Measurements from ENCODE around the gene PRX.
"Not testable (repeated sequence)": the region's sequence is repeated elsewhere in the genome, so short reads cannot be mapped to it uniquely, and the experiment has no call there.

PRX gene

DNA sequence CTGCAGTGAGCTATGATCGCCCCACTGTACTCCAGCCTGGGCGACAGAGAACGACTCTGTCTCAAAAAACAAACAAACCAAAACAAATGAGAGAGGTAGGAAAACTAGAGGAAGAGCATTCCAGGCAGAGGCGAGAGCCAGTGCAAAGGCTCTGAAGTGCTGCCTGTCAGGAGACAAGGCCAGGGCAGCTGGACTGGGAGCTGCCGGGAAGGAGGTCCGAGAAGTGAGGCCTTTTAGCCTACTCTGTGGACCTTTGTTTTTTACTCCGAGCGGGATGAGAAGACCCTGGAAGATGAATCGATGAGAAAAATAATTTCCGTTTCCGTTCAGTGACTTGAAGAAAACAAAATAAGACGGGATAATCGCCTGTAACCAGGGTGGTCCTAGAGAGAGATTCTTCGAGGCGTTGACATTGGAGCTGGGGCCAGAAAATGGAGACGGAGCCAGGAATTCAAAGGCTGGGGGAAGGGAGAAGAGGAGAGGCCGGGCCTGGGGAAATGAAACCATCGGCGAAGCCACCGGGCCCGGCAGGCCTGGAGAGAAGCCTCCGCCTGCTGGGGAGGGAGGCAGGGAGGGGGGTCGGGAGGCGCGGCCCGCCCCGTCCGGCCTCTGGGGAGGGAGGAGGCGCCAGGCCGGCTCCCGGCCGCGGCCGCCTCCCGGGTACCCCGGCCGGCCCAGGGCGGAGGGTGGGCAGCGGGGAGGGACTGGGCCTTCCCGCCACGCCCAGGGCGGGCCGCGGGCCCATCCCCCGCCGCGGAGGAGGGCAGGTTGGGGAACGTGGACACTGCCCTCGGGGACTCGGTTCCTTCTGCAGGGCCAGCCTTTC, 20.4 kb upstream of the PRX start:
- peaks cover 3% of the 10 kb centered on the region for H3K79me1 ChIP-seq (ENCODE audit: low read depth, low read length)
- H2BK12ac ChIP-seq (ENCODE audit: low read length) = no peak overlapping the region
- H2BK120ac ChIP-seq (ENCODE audit: low read depth, low read length) = no peak overlapping the region
- no peak overlapping the region for H3K14ac ChIP-seq (ENCODE audit: low read length)
- no peak overlapping the region for H2BK15ac ChIP-seq (ENCODE audit: low read length)
- H3K36me3 ChIP-seq (replicated peaks in 1 of 2; ENCODE audit: control insufficient read depth in 2 of 2, insufficient read depth in 2 of 2, low read length in 2 of 2) = no peaks in the 10 kb centered on the region
- H4K8ac ChIP-seq (ENCODE audit: low read depth, low read length) = no peak overlapping the region
- WGBS, 2 donors (ENCODE audit: extremely low coverage in 2 of 2, insufficient read length in 2 of 2, insufficient replicate concordance in 1 of 2) = no CpG with 5 or more reads among the region's 50 CpGs
- H3K23ac ChIP-seq (ENCODE audit: low read depth, low read length, poor library complexity) = peak overlapping the region; percentile 73
- peak overlapping the region; percentile 58 for H2AK5ac ChIP-seq (ENCODE audit: low read depth, low read length)
- peak overlapping the region; percentile 93 for H3K18ac ChIP-seq (ENCODE audit: low read length)
- H4K91ac ChIP-seq (ENCODE audit: low read depth, low read length, poor library complexity) = no peak overlapping the region
- peak overlapping the region; percentile 56 for H3K4me2 ChIP-seq (ENCODE audit: insufficient read depth, low read length, poor library complexity, severe bottlenecking)
- no peak overlapping the region for H3K9ac ChIP-seq (ENCODE audit: low read depth, low read length, poor library complexity)
- no peaks in the 10 kb centered on the region for H3K9me3 ChIP-seq (replicated peaks in 1 of 2; ENCODE audit: control insufficient read depth in 2 of 2, insufficient read depth in 1 of 2, low read depth in 1 of 2, low read length in 2 of 2)
- peak overlapping the region; percentile 75 for H2AFZ ChIP-seq (ENCODE audit: low read length)
- H3K27ac ChIP-seq (replicated peaks; ENCODE audit: low read length) = peak overlapping the region; percentile 73
- H2BK5ac ChIP-seq (ENCODE audit: low read length) = peak overlapping the region; percentile 53
- peaks cover 4 to 7% of the 10 kb centered on the region in 2 donors for H3K4me1 ChIP-seq (ENCODE audit: control insufficient read depth in 2 of 2, insufficient read depth in 1 of 2, low read depth in 1 of 2, low read length in 2 of 2)
- peak overlapping the region; percentile 5 to 52 for H3K4me3 ChIP-seq (ENCODE audit: low read length in 2 of 2)
- H3K4ac ChIP-seq (ENCODE audit: low read length) = no peak overlapping the region
- DNase-seq (ENCODE audit: low spot score) = peak; percentile 76
- H3K27me3 ChIP-seq (ENCODE audit: control insufficient read depth in 3 of 3, insufficient read depth in 3 of 3, low read depth in 1 of 3, low read length in 3 of 3) = no peaks in the 10 kb centered on the region

- not testable (repeated sequence) for H3K23ac ChIP-seq (ENCODE audit: low read depth, low read length, poor library complexity); H3K9me3 ChIP-seq (replicated peaks in 1 of 2; ENCODE audit: control insufficient read depth in 2 of 2, insufficient read depth in 1 of 2, low read depth in 1 of 2, low read length in 2 of 2); H3K18ac ChIP-seq (ENCODE audit: low read length); H3K14ac ChIP-seq (ENCODE audit: low read length); H2AFZ ChIP-seq (ENCODE audit: low read length); H2AK5ac ChIP-seq (ENCODE audit: low read depth, low read length); H3K79me1 ChIP-seq (ENCODE audit: low read depth, low read length); H4K8ac ChIP-seq (ENCODE audit: low read depth, low read length); H2BK12ac ChIP-seq (ENCODE audit: low read length); H2BK15ac ChIP-seq (ENCODE audit: low read length); DNase-seq (ENCODE audit: low spot score); H3K27me3 ChIP-seq (ENCODE audit: control insufficient read depth in 3 of 3, insufficient read depth in 3 of 3, low read depth in 1 of 3, low read length in 3 of 3); H3K4ac ChIP-seq (ENCODE audit: low read length); H3K36me3 ChIP-seq (replicated peaks in 1 of 2; ENCODE audit: control insufficient read depth in 2 of 2, insufficient read depth in 2 of 2, low read length in 2 of 2); H4K91ac ChIP-seq (ENCODE audit: low read depth, low read length, poor library complexity); H3K9ac ChIP-seq (ENCODE audit: low read depth, low read length, poor library complexity); H2BK5ac ChIP-seq (ENCODE audit: low read length); H2BK120ac ChIP-seq (ENCODE audit: low read depth, low read length); H3K4me2 ChIP-seq (ENCODE audit: insufficient read depth, low read length, poor library complexity, severe bottlenecking); H3K4me1 ChIP-seq (ENCODE audit: control insufficient read depth in 2 of 2, insufficient read depth in 1 of 2, low read depth in 1 of 2, low read length in 2 of 2)
- WGBS, 2 donors (ENCODE audit: extremely low coverage in 2 of 2, insufficient read length in 2 of 2, insufficient replicate concordance in 1 of 2) = no CpG with 5 or more reads among the region's 7 CpGs
- Histone ChIP-seq H3K27ac (replicated peaks; ENCODE audit: low read length) (peak overlapping the region; percentile 73), H3K4me3 (ENCODE audit: low read length in 2 of 2) (peak overlapping the region in 1 of 2 donors; percentile 52)
Measured at GRCh38 chr19:40432760-40433159, 19.6 kb upstream of the PRX start.

GRCh38 chr19:40431698-40432097, 18.5 kb upstream of the PRX start:
- Histone ChIP-seq H3K23ac (ENCODE audit: low read depth, low read length, poor library complexity) (no peak overlapping the region), H2BK5ac (ENCODE audit: low read length) (no peak overlapping the region), H3K18ac (ENCODE audit: low read length) (no peak overlapping the region), H2AFZ (ENCODE audit: low read length) (no peak overlapping the region), H3K4ac (ENCODE audit: low read length) (no peak overlapping the region), H2AK5ac (ENCODE audit: low read depth, low read length) (no peak overlapping the region), H4K8ac (ENCODE audit: low read depth, low read length) (no peak overlapping the region), H3K4me3 (ENCODE audit: low read length in 2 of 2) (no peak overlapping the region), H3K27me3 (ENCODE audit: control insufficient read depth in 3 of 3, insufficient read depth in 3 of 3, low read depth in 1 of 3, low read length in 3 of 3) (no peaks in the 10 kb centered on the region), H3K4me1 (ENCODE audit: control insufficient read depth in 2 of 2, insufficient read depth in 1 of 2, low read depth in 1 of 2, low read length in 2 of 2) (peaks cover 4 to 7% of the 10 kb centered on the region in 2 donors), H3K79me1 (ENCODE audit: low read depth, low read length) (peaks cover 3% of the 10 kb centered on the region), H3K9me3 (replicated peaks in 1 of 2; ENCODE audit: control insufficient read depth in 2 of 2, insufficient read depth in 1 of 2, low read depth in 1 of 2, low read length in 2 of 2) (no peaks in the 10 kb centered on the region), H3K14ac (ENCODE audit: low read length) (no peak overlapping the region), H2BK12ac (ENCODE audit: low read length) (no peak overlapping the region), H4K91ac (ENCODE audit: low read depth, low read length, poor library complexity) (no peak overlapping the region), H3K4me2 (ENCODE audit: insufficient read depth, low read length, poor library complexity, severe bottlenecking) (no peak overlapping the region), H3K27ac (replicated peaks; ENCODE audit: low read length) (no peak overlapping the region), H2BK120ac (ENCODE audit: low read depth, low read length) (no peak overlapping the region), H3K9ac (ENCODE audit: low read depth, low read length, poor library complexity) (no peak overlapping the region), H3K36me3 (replicated peaks in 1 of 2; ENCODE audit: control insufficient read depth in 2 of 2, insufficient read depth in 2 of 2, low read length in 2 of 2) (no peaks in the 10 kb centered on the region), H2BK15ac (ENCODE audit: low read length) (no peak overlapping the region)
- WGBS, 2 donors (ENCODE audit: extremely low coverage in 2 of 2, insufficient read length in 2 of 2, insufficient replicate concordance in 1 of 2) = no CpG with 5 or more reads among the region's 3 CpGs
- no peak for DNase-seq (ENCODE audit: low spot score)

DNA sequence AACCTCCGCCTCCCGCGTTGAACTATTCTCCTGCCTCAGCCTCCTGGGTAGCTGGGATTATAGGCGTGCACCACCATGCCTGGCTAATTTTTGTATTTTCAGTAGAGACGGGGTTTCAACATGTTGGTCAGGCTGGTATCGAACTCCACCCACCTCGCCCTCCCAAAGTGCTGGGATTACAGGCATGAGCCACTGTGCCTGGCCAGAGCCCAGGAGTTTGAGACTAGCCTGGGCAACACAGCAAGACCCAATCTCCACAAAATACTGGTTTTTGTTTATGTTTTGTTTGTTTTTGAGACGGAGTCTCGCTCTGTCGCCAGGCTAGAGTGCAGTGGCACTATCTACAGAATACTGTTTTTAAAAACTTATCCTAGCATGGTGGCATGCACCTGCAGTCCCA, 17.1 kb upstream of the PRX start:
- not testable (repeated sequence) for H3K27me3 ChIP-seq (ENCODE audit: control insufficient read depth in 3 of 3, insufficient read depth in 3 of 3, low read depth in 1 of 3, low read length in 3 of 3); H3K4me1 ChIP-seq (ENCODE audit: control insufficient read depth in 2 of 2, insufficient read depth in 1 of 2, low read depth in 1 of 2, low read length in 2 of 2); H2AK5ac ChIP-seq (ENCODE audit: low read depth, low read length); H2AFZ ChIP-seq (ENCODE audit: low read length); H3K18ac ChIP-seq (ENCODE audit: low read length); H2BK15ac ChIP-seq (ENCODE audit: low read length); H3K9me3 ChIP-seq (replicated peaks in 1 of 2; ENCODE audit: control insufficient read depth in 2 of 2, insufficient read depth in 1 of 2, low read depth in 1 of 2, low read length in 2 of 2); H3K14ac ChIP-seq (ENCODE audit: low read length); H3K9ac ChIP-seq (ENCODE audit: low read depth, low read length, poor library complexity); DNase-seq (ENCODE audit: low spot score); H3K27ac ChIP-seq (replicated peaks; ENCODE audit: low read length); H2BK5ac ChIP-seq (ENCODE audit: low read length); H3K4ac ChIP-seq (ENCODE audit: low read length); H4K8ac ChIP-seq (ENCODE audit: low read depth, low read length); H3K36me3 ChIP-seq (replicated peaks in 1 of 2; ENCODE audit: control insufficient read depth in 2 of 2, insufficient read depth in 2 of 2, low read length in 2 of 2); H3K4me2 ChIP-seq (ENCODE audit: insufficient read depth, low read length, poor library complexity, severe bottlenecking); H2BK12ac ChIP-seq (ENCODE audit: low read length); H3K23ac ChIP-seq (ENCODE audit: low read depth, low read length, poor library complexity); H4K91ac ChIP-seq (ENCODE audit: low read depth, low read length, poor library complexity); H3K79me1 ChIP-seq (ENCODE audit: low read depth, low read length); H3K4me3 ChIP-seq (ENCODE audit: low read length in 2 of 2); H2BK120ac ChIP-seq (ENCODE audit: low read depth, low read length)
- no CpG with 5 or more reads among the region's 10 CpGs for WGBS, 2 donors (ENCODE audit: extremely low coverage in 2 of 2, insufficient read length in 2 of 2, insufficient replicate concordance in 1 of 2)

All from neuronal stem cell (in vitro differentiated cells).